ENCODE measurements around the gene ORC4.
"Not testable (repeated sequence)": the region's sequence is repeated elsewhere in the genome, so short reads cannot be mapped to it uniquely, and the experiment has no call there.

ORC4 gene

DNA sequence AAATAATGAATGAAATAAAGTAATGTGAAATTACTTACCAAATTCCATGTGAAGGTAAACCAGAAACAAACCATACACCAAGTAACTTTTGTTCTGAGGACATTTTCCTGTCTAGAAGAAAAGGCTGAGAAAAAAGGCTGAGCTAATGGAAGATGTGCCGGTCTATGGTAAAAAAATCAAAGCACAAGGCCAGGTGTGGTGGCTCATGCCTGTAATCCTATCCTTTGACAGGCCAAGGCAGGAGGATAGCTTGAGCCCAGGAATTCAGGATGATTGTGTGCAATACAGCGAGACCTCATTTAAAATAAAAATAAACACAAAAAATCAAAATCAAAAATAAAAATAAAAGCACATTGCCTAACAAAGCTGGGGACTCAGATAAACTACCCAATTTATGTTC is 6.7 kb downstream of the ORC4 start:
- DNase-seq = no peak

DNA sequence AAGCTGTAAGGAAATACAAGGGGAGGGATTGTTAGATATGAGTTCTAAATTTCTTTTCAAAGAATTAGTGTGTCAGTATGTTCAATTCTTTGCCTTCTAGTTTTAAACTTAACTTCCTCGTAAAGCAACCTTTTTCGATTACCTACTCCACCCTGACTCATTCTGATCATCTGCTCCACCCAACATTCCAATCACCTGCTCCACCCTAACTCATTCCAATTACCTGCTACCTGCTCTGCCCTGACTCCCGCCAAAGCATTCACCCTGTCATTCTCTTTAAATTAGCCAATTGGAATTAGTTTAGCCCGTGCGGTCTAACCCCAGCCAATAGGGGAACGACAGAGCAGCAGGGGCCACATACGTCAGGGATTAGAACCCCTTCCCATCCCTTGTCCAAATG is 12.1 kb downstream of the ORC4 start:
- not testable (repeated sequence) for DNase-seq

DNA sequence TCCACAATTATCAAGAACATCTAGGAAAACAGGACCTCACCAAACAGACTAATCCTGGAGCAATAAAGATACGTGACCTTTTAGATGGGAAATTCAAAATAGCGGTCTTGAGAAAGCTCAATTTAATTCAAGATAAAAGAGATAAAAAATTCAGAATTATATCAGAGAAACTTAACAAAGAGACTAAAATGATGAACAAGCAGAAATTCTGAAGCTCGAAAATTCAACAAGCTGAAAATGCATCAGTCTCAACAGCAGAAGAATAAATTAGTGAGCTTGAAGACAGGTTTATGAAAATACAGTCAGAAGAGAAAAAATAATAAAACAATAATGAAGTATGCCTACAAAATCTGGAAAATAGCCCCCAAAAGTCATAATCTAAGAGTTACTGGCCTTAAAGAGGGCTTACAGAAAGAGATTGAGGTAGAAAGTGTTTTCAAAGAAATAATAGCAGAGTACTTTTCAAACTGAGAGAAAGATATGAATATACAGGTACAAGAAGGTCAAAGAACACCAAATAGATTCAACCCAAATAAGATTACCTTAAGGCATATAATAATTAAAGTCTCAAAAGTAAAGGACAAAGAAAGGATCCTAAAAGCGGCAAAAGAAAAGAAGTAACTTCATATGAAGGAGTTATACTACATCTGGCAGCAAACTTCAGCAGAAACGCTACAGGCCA is 13.2 kb downstream of the ORC4 start:
- DNase-seq = no peak

DNA sequence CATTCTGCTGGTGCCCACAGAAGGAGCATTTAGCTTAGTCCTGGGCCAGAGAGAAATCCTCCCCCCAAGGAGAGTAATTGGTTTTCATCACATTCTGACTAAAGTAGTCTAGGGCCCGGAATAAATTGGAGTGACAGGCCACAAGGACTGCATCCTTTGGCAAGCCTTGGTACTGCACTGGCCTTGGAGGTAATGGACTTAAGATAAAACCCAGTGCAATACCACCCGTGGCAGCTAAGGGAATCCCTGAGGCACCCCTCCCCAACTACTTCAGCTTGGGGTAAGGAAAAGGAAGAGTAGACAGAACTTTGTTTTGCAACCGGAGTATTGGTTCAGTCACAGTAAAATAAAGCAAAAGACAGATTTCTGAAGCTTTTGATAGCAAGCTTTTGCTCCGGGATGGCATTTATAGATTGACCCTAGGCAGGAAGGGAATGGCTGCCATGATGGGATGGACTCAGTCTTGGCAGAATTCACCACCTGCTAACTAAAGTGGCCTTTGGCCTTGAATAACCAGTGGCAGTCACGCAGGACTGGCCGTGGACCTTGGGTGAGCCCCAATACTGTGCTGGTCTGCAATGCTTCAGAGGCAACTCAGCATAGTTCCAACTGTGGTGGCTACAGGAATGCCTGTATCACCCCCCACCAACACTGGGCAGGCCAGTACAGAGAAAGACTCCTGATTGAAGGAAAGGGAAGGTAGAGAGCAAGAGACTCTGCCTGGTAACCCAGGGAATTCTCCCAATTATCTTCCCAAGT is 14.1 kb downstream of the ORC4 start:
- no peak for DNase-seq

DNA sequence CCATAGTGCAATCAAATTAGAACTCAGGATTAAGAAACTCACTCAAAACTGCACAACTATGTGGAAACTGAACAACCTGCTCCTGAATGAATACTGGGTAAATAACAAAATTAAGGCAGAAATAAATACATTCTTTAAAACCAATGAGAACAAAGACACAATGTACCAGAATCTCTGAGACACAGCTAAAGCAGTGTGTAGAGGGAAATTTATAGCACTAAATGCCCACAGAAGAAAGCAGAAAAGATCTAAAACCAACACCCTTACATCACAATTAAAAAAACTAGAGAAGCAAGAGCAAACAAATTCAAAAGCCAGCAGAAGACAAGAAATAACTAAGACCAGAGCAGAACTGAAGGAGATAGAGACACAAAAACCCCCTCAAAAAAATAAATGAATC is 18.1 kb downstream of the ORC4 start:
- not testable (repeated sequence) for DNase-seq

DNA sequence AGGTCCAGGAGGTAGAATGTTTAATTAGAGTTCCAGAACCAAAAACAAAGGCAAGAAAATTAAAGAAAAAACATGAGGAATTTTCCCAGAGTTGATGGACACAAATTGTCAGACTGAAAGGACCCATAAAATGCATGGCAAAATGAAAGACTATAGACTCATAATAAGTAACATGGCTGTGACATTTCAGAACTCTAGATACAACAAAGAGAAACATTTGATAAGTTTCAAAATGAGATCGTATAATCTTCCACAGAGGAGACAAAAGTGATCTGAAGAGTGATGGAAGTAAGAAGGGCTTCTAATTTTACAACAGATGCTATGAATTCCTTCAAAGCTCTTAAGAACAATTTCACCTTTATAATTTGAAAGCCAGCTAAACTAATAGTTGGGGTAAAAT is 20.4 kb downstream of the ORC4 start:
- DNase-seq = no peak

DNA sequence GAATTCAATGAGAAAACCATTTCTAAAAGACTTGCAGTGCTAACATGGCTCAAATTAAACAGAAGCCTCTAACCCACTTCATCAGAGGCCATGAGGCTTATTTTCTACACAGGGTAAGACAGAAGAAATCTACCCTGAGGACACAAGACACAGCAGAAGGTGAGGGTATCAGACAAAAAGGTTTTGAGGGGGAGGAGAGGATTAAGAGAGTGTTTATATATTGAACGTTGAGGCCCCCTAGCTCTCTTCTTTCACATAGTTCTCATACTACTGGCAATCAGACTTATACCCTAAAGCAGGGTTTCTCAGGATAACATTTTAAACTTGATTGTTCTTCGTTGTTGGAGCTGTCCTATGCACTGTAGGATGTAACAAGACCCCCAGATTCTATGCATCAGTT is 21.4 kb downstream of the ORC4 start:
- DNase-seq = no peak

DNA sequence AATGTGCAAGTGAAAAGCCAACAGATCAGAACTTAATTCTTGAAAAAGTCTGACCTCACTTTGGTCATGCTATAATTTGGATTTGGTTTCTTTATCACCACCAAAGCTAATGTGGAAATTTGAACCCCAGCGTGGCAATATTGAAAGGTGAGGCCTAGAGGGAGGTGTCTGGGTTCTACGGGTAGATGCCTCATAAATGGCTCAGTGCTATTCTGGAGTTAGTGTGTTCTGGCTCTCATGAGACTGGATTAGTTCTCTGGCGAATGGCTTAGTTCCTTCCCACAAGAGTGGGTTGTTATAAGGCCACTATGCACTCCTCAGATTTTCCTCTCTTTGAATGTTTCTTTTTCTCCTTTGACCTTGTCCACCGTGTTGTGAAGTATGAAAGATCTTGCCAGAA is 22.3 kb downstream of the ORC4 start:
- DNase-seq = no peak

DNA sequence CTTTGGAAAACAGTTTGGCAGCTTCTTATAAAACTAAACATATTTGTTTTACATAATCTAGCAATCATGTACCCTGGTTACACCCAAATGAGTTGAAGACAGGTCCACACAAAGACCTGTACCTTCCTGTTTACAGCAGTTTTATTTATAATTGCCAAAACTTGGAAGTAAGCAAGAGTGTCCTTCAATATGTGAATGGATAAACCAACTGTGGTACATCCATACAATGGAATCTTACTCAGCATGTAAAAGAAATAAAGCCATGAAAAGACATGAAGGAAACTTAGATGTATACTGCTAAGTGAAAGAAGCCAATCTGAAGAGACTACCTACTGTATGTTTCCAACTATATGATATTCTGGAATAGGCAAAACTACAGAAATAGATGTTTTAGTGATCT is 23.7 kb downstream of the ORC4 start:
- no peak for DNase-seq

DNA sequence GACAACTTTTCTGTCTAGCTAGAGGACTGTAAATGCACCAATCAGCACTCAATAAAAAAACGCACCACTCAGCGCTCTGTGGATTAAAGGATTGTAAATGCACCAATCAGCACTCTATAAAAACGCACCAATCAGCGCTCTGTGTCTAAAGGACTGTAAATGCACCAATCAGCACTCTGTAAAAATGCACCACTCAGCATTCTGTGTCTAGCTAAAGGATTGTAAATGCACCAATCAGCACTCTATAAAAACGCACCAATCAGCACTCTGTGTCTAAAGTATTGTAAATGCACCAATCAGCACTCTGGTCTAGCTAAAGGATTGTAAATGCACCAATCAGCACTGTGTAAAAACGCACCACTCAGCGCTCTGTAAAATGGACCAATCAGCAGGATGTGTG is 25.6 kb downstream of the ORC4 start:
- DNase-seq = not testable (repeated sequence)

DNA sequence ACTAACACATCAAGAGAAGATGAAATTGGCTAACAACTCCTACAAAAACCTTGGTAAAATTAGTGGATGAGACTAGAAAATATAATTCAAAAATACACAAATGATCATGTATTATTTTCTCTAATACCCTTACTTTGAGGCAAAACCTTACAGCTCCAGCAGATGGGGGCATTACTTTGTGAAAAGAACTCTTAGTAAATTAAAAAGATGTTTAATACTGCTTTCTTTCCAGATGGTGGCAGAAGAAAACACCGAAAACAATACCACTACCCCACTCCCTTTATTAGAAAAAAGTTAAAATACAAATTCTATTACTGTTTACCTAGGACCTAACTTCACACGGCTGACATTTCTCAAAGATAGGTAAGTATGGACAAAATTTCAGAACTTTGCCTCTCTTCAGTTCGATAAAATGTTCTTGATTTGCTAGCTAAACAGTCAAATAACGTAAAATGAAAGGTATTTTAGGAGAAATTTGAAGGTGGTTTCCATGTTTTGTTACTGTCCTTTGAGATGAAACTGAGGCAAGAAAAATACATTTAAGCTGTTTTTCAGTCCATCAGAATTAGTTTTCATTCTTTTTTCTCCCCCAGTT is 30.6 kb downstream of the ORC4 start:
- DNase-seq = peak; percentile 71

DNA sequence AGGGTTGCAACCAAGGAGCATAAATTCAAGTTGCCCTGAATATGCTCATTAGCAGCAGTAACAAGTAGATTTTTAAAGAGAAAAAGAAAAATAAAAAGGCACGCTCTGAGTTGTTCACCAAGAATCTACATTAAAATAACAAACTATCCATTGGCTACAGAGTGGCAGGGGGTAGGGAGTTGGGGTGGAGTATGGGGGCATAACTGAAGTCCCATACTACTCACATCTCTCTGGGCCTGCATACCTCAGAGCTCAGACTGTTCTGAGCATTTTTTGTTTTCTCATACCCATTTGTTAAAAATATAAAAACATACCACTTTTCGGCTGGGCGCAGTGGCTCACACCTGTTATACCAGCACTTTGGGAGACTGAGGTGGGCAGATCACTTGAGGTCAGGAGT is 31.4 kb downstream of the ORC4 start:
- DNase-seq = no peak

DNA sequence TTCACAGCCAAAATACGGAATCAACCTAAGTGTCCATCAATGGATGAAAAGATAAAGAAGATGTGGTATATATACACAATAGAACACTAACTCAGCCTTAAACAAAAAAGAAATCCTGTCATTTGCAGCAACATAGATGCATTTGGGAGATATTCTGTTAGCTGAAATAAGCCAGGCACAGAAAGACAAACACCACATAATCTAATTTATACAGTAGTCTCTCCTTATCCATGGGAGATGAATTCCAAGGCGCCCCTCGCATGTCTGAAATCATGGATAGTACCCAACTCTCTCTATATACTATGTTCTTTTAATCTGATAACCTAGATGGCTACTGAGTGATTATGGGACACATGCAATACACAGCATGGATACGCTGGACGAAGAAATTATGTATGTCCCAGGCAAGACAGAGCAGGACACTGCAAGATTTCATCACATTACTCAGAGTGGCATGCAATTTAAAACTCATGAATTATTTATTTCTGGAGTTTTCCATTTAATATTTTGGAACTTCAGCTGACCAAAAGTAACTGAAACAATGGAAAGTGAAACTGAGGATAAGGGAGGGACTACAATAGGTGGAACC is 39.5 kb downstream of the ORC4 start:
- no peak for DNase-seq

DNA sequence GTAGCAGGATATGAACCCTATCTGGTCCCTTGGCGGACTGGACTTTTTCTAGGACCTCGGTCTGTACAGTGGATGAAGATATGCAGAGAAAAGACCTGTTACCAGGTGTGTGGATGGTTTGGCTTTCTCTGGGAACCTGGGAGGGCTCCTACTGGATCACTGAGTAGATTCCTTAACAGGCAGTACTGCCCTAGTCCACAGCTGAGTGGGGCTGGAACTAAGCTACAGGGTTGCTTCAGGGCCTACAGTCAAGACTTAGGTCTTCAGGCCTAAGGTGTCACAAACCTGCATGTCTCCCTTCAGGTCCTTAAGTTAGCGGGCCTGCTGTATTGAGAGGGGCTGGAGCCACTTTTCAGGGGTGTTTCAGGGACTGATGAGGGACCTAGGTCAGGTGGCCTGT is 42.9 kb downstream of the ORC4 start:
- DNase-seq = no peak

DNA sequence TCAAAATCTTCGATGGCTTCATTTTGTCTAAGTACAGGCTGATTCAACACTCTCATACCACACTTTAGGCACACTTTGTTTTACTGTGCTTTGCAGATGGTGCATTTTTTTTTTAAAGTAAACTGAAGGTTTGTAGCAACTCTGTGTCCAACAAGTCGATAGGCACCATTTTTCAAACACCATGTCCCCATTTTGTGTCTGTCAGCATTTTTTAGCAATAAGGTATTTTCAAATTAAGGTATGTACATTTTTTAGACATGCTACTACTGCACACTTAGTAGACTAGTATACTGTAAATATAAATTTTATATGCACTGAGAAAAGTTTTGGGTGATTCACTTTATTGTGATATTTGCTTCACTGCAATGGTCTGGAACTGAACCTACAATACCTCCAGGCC is 44.4 kb downstream of the ORC4 start:
- no peak for DNase-seq

DNA sequence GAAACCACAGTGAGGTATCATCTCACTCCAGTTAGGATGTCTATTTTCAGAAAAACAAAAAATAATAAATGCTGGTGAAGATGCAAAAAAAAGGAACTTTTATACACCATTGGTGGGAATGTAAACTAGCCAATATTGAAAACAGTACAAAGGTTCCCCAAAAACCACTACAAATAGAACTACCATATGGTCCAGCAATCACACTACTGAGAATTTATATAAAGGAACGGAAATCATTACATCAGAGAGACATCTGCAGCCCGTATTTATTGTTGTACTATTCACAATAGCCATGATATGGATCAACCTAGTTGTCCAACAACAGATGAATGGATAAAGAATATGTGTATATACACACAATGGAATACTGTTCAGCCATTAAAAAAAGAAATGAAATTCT is 52.0 kb downstream of the ORC4 start:
- DNase-seq = no peak

DNA sequence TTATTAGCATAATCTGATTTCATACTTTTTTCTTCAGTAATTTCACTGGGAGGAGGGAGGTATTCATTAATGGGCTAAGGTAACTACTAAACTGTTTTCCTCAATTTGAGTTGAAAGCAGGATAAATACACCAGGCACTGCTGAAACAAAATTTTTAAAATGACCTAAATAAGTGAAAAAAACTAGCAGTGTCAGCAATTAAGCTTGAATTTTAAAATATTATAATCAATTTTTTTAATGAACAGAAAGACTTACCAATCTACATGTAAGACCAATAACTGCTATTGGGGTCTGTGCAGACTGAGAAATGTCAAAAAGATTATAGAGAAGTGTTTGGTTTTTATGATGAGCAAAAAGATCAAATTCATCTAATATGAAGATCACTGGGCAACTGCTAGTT is 68.4 kb downstream of the ORC4 start:
- no peak for DNase-seq

DNA sequence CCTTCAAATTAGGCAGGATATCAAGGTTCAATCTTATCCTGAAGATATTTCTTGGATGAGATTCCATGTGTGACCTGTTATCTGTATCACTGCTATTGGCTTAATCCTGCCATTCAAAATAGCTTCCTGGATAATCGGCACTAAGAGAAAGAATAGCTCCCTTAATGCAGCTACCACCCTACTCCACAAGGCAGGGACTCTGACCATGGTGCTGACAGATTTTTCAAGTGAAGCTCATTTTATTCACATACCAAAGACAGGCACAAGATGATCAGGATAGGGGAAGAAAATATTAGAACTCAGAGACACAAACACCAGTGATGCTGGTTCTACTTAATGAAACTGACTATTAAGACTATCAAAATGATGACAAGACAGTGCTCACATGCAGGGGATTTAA is 74.9 kb downstream of the ORC4 start:
- no peak for DNase-seq

DNA sequence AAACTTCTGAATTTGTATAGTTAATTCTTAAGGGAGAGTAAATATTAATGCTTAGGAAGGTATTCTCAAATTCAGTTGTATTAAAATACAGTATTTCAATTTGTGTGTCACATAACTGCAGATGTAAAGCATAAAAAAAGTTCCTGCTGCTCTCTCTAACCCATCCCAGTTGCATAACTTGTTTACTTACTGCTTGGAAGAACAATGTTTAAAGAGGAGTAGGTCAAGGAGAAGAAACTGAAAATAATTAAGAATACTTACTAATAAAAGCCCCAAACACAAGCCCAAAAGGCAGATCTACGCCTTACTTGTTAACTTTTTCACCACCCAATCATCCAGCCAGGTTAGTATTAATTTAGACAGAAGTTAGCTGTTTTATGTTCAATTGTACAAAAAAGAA is 81.2 kb downstream of the ORC4 start:
- DNase-seq = no peak

DNA sequence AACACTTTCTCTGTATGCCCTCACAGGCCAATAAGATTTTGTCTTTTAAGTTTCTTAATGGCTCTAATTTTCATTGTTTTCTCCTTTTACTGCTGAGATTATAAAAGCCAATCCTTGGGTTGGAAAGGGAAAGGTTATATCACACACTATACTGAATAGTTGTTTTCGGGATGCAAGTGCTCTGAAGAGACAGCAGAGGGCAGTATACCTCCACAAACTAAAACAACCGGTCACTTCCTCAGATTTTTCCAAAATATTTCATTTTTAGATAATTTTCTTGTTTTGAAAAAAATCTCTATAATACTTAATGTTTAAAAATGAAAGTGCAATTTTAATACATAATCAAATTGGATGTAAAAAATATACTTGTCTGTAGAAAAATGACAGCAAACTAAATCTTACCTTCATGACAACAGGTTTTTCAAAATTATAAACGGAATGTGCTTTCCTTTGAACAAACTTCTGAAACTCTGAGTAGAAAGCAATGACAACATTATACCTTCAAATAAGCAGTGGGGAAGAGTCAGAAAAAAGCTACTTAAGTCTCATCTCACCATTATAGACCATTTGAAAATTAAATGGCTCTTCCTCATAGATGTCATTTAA is 82.7 kb downstream of the ORC4 start:
- DNase-seq = peak; percentile 27

DNA sequence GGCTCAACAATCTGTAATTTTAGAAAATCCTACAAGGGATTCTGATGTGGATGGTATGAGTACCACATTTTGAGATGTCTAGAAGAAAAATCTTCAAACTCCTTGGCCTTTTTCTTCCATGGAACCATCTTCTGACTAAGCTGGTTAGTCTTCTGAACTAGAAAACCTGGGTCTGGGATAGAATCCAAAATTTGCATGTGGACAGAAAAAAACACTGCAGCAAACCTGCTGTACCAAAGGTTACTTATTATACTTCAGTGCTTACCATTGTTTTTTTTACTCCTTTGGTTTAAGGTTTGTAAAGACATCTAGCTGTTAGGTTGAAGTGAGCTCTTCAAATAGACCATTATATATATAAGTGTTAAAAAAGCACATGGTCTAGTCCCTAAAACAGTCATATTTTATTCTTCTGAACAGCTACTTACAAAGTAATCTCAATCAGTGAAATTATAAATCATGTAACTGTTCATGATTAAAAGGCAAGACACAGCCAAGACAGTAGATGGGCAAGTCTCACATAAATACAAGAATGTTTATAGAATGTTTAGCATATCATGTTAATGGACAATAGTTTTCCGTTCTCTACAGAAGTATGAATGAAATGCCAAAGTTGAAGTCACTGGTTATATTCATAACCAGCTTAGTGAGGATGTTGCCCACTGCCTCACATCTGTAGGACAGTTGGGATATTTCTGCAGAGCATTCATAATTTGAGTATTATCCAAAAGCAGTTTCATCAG is 85.5 kb downstream of the ORC4 start:
- no peak for DNase-seq

DNA sequence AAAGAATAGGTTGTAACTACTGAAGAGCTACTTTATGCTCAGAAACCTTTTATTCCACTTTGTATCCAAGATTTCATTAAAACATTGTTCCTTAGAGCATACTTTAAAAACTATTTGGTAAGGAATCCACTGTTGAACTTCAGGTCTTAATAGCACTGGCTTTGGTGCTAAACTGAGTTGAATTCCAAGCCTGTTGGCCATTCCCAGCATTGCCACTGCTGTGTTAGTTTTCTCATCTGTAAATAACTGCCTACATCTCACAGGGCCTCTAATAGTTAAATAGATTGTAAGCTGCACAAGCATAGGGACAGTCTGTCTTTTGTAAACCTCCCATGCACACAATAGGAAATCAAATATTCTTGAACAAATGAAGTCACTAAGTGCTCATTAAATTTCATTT is 86.6 kb downstream of the ORC4 start:
- DNase-seq = no peak

DNA sequence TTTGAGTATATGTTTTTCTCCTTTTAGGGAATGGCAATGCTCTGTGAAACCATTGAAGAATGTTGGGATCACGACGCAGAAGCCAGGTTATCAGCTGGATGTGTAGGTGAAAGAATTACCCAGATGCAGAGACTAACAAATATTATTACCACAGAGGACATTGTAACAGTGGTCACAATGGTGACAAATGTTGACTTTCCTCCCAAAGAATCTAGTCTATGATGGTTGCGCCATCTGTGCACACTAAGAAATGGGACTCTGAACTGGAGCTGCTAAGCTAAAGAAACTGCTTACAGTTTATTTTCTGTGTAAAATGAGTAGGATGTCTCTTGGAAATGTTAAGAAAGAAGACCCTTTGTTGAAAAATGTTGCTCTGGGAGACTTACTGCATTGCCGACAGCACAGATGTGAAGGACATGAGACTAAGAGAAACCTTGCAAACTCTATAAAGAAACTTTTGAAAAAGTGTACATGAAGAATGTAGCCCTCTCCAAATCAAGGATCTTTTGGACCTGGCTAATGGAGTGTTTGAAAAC is 93.4 kb downstream of the ORC4 start:
- no peak for DNase-seq

Measured in CD4-positive, alpha-beta T cell treated with Interleukin-21 for 1 hour (primary cell).